Uterus (tissue), 4 donors: ENCODE results near the gene CARNS1. TPM values are rescaled to one million over a fixed set of nuclear protein-coding genes. Genes with fewer than 3 reads are reported as not detected.

Source experiments
- DNase-seq, 2 donors: peaks; one replicate each; pipeline ENCODE4 v3.0.0-alpha.2; 2019 to 2020
- H3K27ac ChIP-seq, 2 donors: fragments of 200-600 bp; sonication (generic); 1 replicate in 1 of 2; 2 replicates in 1 of 2; pipeline ENCODE4 v1.5.1; 2016 to 2018
- H3K27me3 ChIP-seq, 2 donors: fragments of 200-600 bp; sonication (generic); one replicate each; pipeline ENCODE4 v1.5.1; 2018 to 2019; ENCODE audit warnings: control low read depth in 1 of 2
- H3K36me3 ChIP-seq, 2 donors: fragments of 200-600 bp; sonication (generic); one replicate each; pipeline ENCODE4 v1.5.1; 2019; ENCODE audit warnings: control low read depth in 1 of 2
- H3K4me1 ChIP-seq, 2 donors: fragments of 200-600 bp; sonication (generic); one replicate each; pipeline ENCODE4 v1.5.1; 2018 to 2019; ENCODE audit warnings: control low read depth in 1 of 2
- H3K4me3 ChIP-seq, 2 donors: fragments of 200-600 bp; sonication (generic); 1 replicate in 1 of 2; 2 replicates in 1 of 2; pipeline ENCODE4 v1.5.1; 2018 to 2019; ENCODE audit warnings: mild to moderate bottlenecking in 1 of 2
- H3K9me3 ChIP-seq, 2 donors: fragments of 200-600 bp; sonication (generic); one replicate each; pipeline ENCODE4 v1.5.1; 2019; ENCODE audit warnings: control low read depth in 1 of 2
- POLR2A ChIP-seq, 2 donors: fragments of 450-650 bp; IDR thresholded peaks; one replicate each; pipeline ENCODE4 v1.6.1; 2016; ENCODE audit warnings: antibody characterized with exemption in 2 of 2, mild to moderate bottlenecking in 1 of 2, moderate library complexity in 1 of 2
- intact Hi-C: fragments of 100-400 bp; cut with DNase I; formaldehyde crosslinking; loops from one replicate; pipeline ENCODE4 v1.15.1; 2023; ENCODE audit warnings: low total_unique reads
- total RNA-seq, 4 donors: library from RNA; depleted of rRNA in 3 of 4; stranded (reverse); fragments of >200 nt in 3 of 4; gene quantifications; one replicate each; pipeline versions ENCODE4 v1.1.0 to v1.2.4, GENCODE V29; 2014 to 2023
- TF ChIP-seq, protein P1 (sequence below), 4 experiments: fragments of 200-600 bp in 2 of 4; fragments of 450-650 bp in 2 of 4; sonication (generic) in 2 of 4; IDR thresholded peaks; one replicate each; pipeline ENCODE4 v1.5.1; 2016 to 2019; ENCODE audit warnings: antibody characterized with exemption in 4 of 4, mild to moderate bottlenecking in 2 of 4, moderate library complexity in 1 of 4
- donor health status: DM: yes; HTN: yes; CAD: no.

CARNS1 gene
- total RNA-seq, 4 donors from 2014 or later: 0.76 to 3.3 TPM; not detected in 2

DNA sequence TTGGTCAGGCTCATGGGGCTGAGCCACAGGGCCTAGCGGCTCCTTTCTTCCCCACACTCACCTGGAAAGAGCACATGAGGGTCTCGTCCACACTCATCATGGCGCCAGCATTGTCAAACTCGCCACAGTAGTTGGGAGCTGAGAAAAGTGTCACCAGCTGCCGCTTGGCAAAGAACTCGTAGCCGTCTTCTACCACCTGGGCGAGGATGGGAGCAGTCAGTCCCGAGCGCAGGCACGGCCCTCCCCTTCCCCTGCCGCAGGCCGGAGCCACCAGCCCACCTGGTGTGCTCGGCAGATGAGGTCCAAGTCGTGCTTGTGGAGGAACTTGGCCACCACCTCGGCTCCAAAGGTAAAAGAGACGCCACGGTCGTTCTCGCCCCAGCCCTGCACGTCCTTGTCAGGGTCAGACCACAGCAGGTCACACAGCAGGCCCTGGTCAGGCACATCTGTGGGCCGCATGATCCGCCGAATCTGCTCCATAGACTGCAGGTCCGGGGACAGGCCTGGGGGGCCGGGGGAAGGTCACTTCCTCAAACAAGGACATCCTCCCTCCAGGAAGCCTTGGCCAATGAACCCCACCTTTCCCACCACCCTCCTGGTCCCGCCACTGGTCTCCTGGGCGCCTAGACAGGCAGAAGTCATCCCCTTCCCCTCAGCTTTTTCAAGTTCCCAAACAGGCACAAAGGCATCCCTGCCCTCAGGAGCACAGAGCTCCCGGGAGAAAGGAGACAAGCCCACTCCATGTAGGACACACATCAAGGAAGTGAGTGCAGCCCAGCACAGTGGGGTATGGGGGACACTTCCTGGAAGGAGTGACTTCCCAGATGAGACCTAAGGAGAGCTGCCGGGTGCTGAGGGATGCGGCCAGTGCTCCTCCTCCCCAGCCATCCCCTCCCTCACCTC lies 16.6 kb upstream of the CARNS1 start:
- no peak for DNase-seq
- Histone ChIP-seq H3K36me3 (no peaks in the 10 kb centered on the region), H3K4me3 (no peak overlapping the region), H3K9me3 (no peaks in the 10 kb centered on the region), H3K4me1 (peaks cover 0 to 7% of the 10 kb centered on the region in 2 donors), H3K27ac (no peak overlapping the region), H3K27me3 (no peaks in the 10 kb centered on the region)
- TF ChIP-seq POLR2A (IDR thresholded peaks at IDR 0.05): no peak
- TF ChIP-seq, protein P1, sequence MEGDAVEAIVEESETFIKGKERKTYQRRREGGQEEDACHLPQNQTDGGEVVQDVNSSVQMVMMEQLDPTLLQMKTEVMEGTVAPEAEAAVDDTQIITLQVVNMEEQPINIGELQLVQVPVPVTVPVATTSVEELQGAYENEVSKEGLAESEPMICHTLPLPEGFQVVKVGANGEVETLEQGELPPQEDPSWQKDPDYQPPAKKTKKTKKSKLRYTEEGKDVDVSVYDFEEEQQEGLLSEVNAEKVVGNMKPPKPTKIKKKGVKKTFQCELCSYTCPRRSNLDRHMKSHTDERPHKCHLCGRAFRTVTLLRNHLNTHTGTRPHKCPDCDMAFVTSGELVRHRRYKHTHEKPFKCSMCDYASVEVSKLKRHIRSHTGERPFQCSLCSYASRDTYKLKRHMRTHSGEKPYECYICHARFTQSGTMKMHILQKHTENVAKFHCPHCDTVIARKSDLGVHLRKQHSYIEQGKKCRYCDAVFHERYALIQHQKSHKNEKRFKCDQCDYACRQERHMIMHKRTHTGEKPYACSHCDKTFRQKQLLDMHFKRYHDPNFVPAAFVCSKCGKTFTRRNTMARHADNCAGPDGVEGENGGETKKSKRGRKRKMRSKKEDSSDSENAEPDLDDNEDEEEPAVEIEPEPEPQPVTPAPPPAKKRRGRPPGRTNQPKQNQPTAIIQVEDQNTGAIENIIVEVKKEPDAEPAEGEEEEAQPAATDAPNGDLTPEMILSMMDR (IDR thresholded peaks at IDR 0.05): no peak
- intact Hi-C loops: loop anchor here (5.0 kb wide), 1 partner anchor 108 kb away; the partner anchor contains the start of genes CDK2AP2 and PITPNM1

DNA sequence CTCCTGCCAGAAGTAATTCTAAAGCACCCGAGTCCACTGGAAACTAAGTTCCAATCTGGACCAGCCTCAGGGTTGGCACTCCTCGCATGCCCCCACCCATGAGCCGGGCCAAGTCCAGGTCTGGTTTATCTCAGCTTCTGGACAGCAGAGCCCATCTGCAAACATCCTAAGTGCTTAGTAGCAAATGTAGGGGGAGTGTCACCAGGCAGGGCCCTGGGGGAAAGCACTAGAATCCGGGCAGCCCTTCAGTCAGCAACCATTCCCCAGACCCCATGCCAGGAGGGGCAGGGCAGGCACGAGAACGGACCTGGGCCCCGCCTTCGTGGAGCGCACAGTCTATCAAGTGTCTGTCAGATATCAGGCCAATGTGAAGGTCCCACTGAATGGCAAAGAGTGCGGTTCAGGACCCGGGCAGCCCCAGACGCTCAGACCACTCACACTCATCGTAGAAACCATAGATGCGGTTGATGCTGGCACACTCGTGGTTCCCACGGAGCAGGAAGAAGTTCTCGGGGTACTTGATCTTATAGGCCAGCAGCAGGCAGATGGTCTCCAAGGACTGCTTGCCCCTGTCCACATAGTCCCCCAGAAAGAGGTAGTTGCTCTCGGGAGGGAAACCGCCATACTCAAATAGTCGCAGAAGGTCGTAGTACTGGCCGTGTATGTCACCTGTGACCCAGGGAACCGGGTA lies 15.1 kb upstream of the CARNS1 start:
- no peak for DNase-seq
- Histone ChIP-seq H3K4me1 (peaks cover 0 to 7% of the 10 kb centered on the region in 2 donors), H3K9me3 (no peaks in the 10 kb centered on the region), H3K27me3 (no peaks in the 10 kb centered on the region), H3K4me3 (peak overlapping the region; percentile 59 to 74), H3K27ac (peak overlapping the region; percentile 83 to 88), H3K36me3 (no peaks in the 10 kb centered on the region)
- TF ChIP-seq POLR2A (IDR thresholded peaks at IDR 0.05): no peak
- TF ChIP-seq, protein P1 (IDR thresholded peaks at IDR 0.05): no peak
- intact Hi-C loops: no loop called here

DNA sequence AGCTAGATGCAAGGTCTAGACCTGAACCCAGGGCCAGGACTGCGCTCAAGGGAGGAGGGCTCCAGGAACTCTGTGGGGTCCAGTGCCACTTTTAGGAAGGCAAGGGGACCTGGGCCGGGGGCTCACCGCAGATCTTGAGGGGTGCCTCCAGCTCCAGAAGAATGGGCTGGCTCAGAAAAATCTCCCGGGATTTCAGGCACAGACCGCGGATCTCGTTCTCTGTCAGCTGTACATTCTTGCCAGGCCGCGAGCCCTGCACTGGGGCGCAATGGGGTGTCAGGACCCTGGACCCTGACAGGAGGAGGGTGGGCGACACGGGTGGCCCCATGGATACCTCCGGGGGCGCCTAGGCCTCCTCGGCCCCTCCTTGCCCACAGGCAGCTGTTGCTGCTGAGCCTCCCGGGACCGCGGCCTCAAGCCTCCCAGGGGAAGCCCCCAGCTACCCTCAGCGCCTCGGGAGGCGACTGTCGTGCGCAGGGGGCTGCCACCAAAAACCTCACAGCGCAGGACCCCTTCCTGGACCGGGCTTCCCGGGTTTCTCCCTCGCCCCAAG lies 14.5 kb upstream of the CARNS1 start:
- intact Hi-C loops: no loop called here
- H3K27ac ChIP-seq: peak overlapping the region; percentile 83 to 88
- H3K4me1 ChIP-seq: peaks cover 0 to 7% of the 10 kb centered on the region in 2 donors
- H3K27me3 ChIP-seq: no peaks in the 10 kb centered on the region
- H3K36me3 ChIP-seq: no peaks in the 10 kb centered on the region
- no peaks in the 10 kb centered on the region for H3K9me3 ChIP-seq
- DNase-seq: peak in 1 of 2 donors; percentile 45
- H3K4me3 ChIP-seq: peak overlapping the region; percentile 59 to 74
- TF ChIP-seq, protein P1 (IDR thresholded peaks at IDR 0.05): no peak
- TF ChIP-seq POLR2A (IDR thresholded peaks at IDR 0.05): no peak

DNA sequence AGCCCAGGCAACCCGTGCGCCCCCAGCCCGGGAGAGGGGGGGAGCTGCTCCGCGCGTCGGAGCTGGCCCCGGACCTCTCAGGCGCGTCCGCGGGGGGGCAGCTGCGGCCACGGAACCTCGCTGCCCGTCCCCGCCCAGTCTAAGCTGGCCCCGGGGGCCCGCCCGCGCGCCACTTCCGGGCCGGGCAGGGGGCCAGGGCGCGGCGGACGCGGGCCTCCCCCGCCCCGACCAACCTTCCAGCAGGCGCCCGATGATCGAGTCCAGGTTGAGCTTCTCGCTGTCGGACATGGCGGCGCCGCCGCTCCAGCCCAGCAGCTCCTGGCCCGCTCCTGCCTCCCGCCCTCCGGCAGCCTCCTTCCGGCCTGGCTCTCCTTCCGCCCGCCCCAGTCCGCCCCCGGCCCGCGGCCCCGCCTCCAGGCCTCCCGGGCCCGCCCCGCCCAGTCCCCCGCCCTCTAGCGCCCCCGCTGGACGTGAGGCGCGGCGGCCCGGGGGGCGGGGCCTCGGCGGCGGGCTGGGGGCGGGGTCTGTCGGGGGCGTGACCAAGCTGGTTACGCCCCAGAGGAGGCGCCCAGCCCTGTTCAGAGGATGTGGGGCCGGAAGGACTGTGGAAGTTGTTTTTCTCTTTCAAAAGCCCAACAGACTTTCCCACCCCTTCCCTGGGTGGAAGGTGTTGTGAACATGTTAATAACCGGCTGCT lies 13.8 kb upstream of the CARNS1 start, which contains the start of gene PPP1CA:
TSS of gene PPP1CA (minus strand) at position 364 of the 697 bp plus-strand sequence. CDS start at position 288, 76 bp downstream.
- H3K36me3 ChIP-seq: no peaks in the 10 kb centered on the region
- H3K27ac ChIP-seq: peak within 1 kb of the TSS; percentile 83 to 88
- DNase-seq: peak; percentile 89 to 92
- TF ChIP-seq, protein P1 (IDR thresholded peaks at IDR 0.05): peak in 2 of 4 experiments; percentile 46 to 59
- TF ChIP-seq POLR2A (IDR thresholded peaks at IDR 0.05): peak; percentile 46 to 84
- no peaks in the 10 kb centered on the region for H3K27me3 ChIP-seq
- H3K9me3 ChIP-seq: no peaks in the 10 kb centered on the region
- H3K4me1 ChIP-seq: peaks cover 0 to 7% of the 10 kb centered on the region in 2 donors
- intact Hi-C loops: no loop called here
- peak within 1 kb of the TSS; percentile 59 to 74 for H3K4me3 ChIP-seq
